ENCODE measurements around the gene STON1.
"Not testable (repeated sequence)": the region's sequence is repeated elsewhere in the genome, so short reads cannot be mapped to it uniquely, and the experiment has no call there.

STON1 gene

GRCh38 chr2:48530033-48530811, at the start of gene STON1:
Gene STON1 (plus strand): TSS chr2:48530154. CDS start chr2:48580634, 50,480 bp downstream.
- peak; percentile 53 for DNase-seq (ENCODE audit: low read depth)

- DNase-seq (ENCODE audit: low read depth) = no peak
Measured at GRCh38 chr2:48480526-48480925, 49.4 kb upstream of the STON1 start.

- peak; percentile 63 for DNase-seq (ENCODE audit: low read depth)
Measured at GRCh38 chr2:48482313-48482712, 47.6 kb upstream of the STON1 start.

GRCh38 chr2:48482769-48483168, 47.2 kb upstream of the STON1 start:
- DNase-seq (ENCODE audit: low read depth) = no peak

- no peak for DNase-seq (ENCODE audit: low read depth)
Measured at GRCh38 chr2:48483506-48483905, 46.4 kb upstream of the STON1 start.

GRCh38 chr2:48483916-48484315, 46.0 kb upstream of the STON1 start:
- no peak for DNase-seq (ENCODE audit: low read depth)

- DNase-seq (ENCODE audit: low read depth) = no peak
Measured at GRCh38 chr2:48488545-48488944, 41.4 kb upstream of the STON1 start.

- peak; percentile 90 for DNase-seq (ENCODE audit: low read depth)
Measured at GRCh38 chr2:48496849-48497248, 33.1 kb upstream of the STON1 start.

GRCh38 chr2:48504647-48505327, 25.2 kb upstream of the STON1 start:
- peak; percentile 82 for DNase-seq (ENCODE audit: low read depth)

GRCh38 chr2:48507111-48507510, 22.8 kb upstream of the STON1 start:
- no peak for DNase-seq (ENCODE audit: low read depth)

- DNase-seq (ENCODE audit: low read depth) = peak; percentile 77
Measured at GRCh38 chr2:48508461-48509124, 21.4 kb upstream of the STON1 start.

GRCh38 chr2:48510329-48510728, 19.6 kb upstream of the STON1 start:
- peak; percentile 68 for DNase-seq (ENCODE audit: low read depth)

- DNase-seq (ENCODE audit: low read depth) = no peak
Measured at GRCh38 chr2:48511849-48512470, 18.0 kb upstream of the STON1 start.

- no peak for DNase-seq (ENCODE audit: low read depth)
Measured at GRCh38 chr2:48512571-48512970, 17.4 kb upstream of the STON1 start.

- DNase-seq (ENCODE audit: low read depth) = no peak
Measured at GRCh38 chr2:48514348-48515003, 15.5 kb upstream of the STON1 start.

- no peak for DNase-seq (ENCODE audit: low read depth)
Measured at GRCh38 chr2:48515513-48515985, 14.4 kb upstream of the STON1 start.

- DNase-seq (ENCODE audit: low read depth) = no peak
Measured at GRCh38 chr2:48519593-48519992, 10.4 kb upstream of the STON1 start.

- not testable (repeated sequence) for DNase-seq (ENCODE audit: low read depth)
Measured at GRCh38 chr2:48524756-48525155, 5.2 kb upstream of the STON1 start.

- peak; percentile 35 for DNase-seq (ENCODE audit: low read depth)
Measured at GRCh38 chr2:48525269-48525943, 4.5 kb upstream of the STON1 start.

GRCh38 chr2:48527226-48527885, 2.6 kb upstream of the STON1 start:
- peak; percentile 78 for DNase-seq (ENCODE audit: low read depth)

GRCh38 chr2:48528431-48528830, 1.5 kb upstream of the STON1 start:
- no peak for DNase-seq (ENCODE audit: low read depth)
